GM19043 (cell line): ENCODE results near the gene ABCC5.
"Not testable (repeated sequence)": the region's sequence is repeated elsewhere in the genome, so short reads cannot be mapped to it uniquely, and the experiment has no call there.

Source experiments
- ATAC-seq: cut with Tn5 transposase; IDR thresholded peaks from one replicate; pipeline ENCODE4 v1.9.1; 2021; ENCODE audit warnings: low read depth; ENCODE audit not compliant: unreplicated experiment

The ABCC5 gene

DNA sequence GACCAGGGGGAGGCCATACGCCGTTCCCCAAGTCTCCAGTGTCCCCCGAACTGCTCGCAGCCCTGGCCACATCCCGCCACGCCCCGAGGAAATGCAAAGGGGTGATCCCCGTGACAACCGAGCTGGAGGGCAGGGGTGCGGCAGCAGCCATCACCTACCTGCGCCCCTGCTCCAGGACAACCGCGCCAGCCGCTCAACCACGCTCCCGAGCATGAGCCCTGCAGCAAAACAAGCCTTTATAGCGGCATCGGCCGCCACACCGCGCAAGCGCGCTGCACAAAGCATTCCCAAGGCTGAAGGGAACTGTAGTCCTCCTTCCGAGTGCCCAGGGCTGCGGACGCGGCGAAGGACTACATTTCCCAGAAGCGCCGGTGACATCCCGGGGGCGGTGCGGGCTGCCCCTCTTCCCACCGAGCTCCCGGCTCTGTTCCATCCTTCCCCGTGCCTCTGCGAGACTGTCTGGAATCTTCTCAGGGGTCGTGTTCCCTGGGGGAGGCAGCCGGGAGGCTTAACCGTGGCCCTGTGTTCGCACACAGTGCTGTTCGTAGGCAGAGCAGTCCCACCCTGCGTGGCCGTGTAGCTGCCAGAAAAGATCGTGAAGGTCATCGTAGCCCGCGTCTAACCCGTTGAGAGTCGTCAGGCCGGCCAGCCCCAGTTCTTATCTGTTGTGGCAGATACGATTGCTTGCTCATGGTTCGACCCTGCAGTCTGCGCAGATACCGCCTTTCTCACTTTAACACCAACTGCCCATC lies at the start of gene ABCC5:
TSS of gene ABCC5 (minus strand) at position 213 of the 752 bp plus-strand sequence. CDS start 3,492 bp downstream, outside the sequence.
- ATAC-seq: peak; percentile 96

GRCh38 chr3:184066211-184066610 lies 48.5 kb upstream of the ABCC5 start:
- no peak for ATAC-seq

- no peak for ATAC-seq
Measured at GRCh38 chr3:184062637-184063036, 45.0 kb upstream of the ABCC5 start.

DNA sequence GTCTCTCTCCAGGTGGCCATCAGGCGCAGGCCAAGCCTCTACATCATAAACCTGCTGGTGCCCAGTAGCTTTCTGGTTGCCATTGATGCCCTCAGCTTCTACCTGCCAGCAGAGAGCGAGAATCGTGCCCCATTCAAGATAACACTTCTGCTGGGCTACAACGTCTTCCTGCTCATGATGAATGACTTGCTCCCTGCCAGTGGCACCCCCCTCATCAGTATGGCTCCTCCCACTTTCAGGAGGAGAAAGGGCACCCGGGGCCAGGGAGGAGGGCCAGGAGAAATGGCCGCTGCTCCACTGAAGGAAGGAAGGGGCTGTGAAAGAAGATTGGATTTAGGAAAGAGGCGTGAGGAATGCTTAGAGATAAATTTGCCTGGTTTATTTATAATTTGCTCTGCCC lies 41.7 kb upstream of the ABCC5 start:
- ATAC-seq: no peak

- ATAC-seq: no peak
Measured at GRCh38 chr3:184058029-184058428, 40.3 kb upstream of the ABCC5 start.

DNA sequence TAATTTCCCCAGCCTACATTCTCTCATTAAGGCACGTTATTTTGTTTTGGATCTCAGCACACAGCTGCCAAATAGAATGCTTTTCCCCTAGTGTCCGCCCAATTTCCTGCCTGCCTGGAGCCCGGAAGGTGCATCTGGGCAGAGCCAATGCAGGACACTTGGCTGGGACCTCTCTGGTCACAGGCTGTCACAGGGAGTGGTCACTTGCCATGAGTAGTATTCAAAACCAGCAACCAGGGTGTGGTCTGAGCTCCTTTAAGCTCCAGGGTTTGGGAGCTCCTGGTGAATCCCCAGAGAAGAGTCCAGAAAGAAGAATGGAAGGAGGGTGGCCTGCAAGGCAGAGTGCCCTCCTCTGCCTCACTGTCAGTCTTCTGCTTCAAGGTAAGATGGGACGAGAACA lies 35.1 kb upstream of the ABCC5 start, which contains the start of gene HTR3C:
TSS of gene HTR3C (plus strand) at position 281 of the 400 bp plus-strand sequence. CDS start at position 315, 34 bp downstream.
- no peak for ATAC-seq

DNA sequence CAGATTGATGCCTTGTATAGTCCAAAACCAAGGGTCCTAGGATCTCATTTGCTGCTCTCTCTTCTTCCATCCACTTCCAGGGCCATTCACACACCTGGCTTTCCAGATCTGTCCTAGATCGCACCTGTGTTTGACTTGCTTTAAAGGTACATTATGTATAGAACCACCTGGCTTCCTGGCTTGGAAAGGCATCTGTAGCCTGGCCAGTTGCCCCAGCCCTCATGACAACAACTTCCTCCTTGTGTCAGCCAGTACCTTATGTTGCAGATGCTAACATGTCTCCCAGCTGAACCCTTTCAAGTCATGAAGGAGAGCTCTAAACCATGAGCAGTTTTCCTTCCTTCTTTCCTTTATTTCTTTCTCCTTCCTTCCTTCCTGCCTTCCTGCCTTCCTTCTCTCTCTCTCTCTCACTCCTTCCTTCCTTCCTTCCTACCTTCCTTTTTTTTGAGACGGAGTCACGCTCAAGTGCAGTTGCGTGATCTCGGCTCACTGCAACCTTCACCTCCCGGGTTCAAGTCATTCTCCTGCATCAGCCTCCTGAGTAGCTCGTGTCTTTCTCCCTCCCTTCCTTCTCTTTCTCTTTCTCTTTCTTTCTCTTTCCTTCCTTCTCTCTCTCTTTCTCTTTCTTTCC lies 32.6 kb upstream of the ABCC5 start:
- no peak for ATAC-seq

GRCh38 chr3:184045995-184046394 lies 28.3 kb upstream of the ABCC5 start:
- no peak for ATAC-seq

- no peak for ATAC-seq
Measured at GRCh38 chr3:184042617-184043016, 24.9 kb upstream of the ABCC5 start.

- no peak for ATAC-seq
Measured at GRCh38 chr3:184040010-184040409, 22.3 kb upstream of the ABCC5 start.

- ATAC-seq: no peak
Measured at GRCh38 chr3:184039414-184039813, 21.7 kb upstream of the ABCC5 start.

DNA sequence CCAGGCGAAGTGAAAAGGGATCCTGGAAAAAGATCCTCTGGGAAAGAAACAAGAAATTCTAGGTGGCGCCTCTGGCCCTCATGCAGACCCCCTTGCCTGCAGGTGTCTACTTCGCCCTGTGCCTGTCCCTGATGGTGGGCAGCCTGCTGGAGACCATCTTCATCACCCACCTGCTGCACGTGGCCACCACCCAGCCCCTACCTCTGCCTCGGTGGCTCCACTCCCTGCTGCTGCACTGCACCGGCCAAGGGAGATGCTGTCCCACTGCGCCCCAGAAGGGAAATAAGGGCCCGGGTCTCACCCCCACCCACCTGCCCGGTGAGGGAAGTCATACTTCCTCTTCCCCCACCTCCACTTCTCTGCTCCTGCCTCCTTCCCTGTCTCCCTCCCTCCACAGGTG lies 20.6 kb upstream of the ABCC5 start:
- not testable (repeated sequence) for ATAC-seq

DNA sequence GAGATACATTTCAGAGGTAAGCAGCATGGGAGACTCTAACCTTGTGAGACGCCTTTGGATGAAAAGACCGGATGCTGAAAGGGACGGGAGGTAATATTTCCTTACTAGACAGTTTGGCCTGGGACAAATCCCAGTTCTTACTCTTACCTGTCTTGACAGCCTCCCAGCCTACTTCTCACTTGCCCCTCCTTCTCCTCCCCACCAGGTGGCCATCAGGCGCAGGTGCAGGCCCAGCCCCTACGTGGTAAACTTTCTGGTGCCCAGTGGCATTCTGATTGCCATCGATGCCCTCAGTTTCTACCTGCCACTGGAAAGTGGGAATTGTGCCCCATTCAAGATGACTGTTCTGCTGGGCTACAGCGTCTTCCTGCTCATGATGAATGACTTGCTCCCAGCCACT lies 20.1 kb upstream of the ABCC5 start:
- no peak for ATAC-seq

DNA sequence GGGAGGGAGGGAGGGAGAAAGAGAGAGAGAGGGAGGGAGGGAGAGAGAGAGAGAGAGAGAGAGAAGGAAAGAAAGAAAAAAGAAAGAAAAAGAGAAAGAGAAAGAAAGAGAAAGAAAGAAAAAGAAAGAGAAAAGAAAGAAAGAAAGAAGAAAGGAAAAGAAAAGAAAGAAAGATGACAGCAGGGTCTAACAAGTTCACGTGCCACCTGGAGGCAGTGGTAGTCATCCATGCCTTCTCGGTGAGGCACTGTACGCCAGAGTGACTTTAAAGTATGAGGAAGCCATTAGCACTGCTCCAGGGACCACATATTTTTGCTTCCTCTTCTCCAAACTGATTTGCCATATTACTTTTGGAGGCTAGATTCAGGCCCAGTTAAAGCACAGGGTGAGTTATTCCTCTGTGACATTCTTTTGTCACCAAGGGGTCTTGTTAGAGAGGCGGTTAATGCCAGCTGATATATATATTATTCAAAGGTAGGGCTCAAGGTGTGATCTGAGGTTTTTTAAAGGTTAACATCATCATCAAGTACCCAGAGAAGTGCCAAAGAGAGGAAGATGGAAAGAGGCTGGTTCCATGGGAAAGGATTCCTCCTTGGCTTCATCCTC lies 13.6 kb upstream of the ABCC5 start, which contains the start of gene HTR3D:
TSS of gene HTR3D (plus strand) at position 556 of the 606 bp plus-strand sequence. CDS start at position 556, 0 bp downstream.
- no peak for ATAC-seq

- no peak for ATAC-seq
Measured at GRCh38 chr3:184030536-184030935, 12.9 kb upstream of the ABCC5 start.

GRCh38 chr3:184029443-184029842 lies 11.8 kb upstream of the ABCC5 start:
- ATAC-seq: no peak

DNA sequence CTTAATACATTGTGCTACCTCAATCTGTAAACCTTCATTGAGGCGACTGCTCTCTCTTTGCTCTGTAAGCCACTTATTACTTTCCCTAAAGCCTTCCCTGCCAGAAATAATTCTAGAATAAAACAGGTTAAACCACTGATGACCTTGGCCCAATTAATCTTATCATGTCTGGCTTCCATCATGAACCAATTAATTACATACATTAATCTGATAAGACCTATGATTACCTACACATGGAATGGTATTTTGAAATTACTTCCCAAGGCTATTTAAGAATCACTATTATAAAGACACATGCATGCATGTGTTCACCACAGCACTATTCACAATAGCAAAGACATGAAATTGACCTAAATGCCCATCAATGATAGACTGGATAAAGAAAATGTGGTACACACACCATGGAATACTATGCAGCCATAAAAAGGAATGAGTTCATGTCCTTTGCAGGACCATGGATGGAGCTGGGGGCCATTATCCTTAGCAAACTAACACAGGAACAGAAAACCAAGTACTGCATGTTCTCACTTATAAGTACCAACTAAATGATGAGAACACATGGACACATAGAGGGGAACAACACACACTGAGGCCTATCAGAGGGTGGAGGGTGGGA lies 10.7 kb upstream of the ABCC5 start:
- ATAC-seq: not testable (repeated sequence)

DNA sequence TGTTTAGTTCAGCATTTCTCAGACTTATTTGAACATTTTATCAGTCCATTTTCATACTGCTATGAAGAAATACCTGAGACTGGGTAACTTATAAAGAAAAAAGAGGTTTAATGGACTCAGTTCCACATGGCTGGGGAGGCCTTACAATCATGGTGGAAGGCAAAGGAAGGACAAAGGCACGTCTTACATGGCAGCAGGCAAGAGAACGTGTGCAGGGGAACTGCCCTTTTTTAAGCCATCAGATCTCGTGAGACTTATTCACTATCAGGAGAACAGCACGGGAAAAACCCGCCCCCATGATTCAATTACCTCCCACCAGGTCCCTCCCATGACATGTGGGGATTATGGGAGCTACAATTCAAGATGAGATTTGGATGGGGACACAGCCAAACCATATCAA lies 7.6 kb upstream of the ABCC5 start:
- not testable (repeated sequence) for ATAC-seq

DNA sequence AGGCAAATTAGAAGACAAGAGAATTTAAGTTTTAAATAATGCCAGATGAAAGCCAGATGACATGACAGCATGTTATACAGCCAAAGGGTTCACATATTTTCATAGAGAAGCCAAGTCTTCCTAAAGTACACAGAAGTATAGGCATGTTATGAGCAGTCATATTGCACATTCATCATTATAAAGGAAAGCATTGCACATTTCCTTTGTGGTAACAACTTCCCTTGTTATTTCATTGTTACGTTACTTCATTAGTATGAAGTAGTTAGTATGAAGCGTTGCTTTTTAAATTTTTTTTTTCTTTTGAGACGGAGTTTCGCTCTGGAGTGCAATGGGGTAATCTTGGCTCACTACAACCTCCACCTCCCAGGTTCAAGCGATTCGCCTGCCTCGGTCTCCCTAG lies 4.6 kb upstream of the ABCC5 start:
- ATAC-seq: no peak

DNA sequence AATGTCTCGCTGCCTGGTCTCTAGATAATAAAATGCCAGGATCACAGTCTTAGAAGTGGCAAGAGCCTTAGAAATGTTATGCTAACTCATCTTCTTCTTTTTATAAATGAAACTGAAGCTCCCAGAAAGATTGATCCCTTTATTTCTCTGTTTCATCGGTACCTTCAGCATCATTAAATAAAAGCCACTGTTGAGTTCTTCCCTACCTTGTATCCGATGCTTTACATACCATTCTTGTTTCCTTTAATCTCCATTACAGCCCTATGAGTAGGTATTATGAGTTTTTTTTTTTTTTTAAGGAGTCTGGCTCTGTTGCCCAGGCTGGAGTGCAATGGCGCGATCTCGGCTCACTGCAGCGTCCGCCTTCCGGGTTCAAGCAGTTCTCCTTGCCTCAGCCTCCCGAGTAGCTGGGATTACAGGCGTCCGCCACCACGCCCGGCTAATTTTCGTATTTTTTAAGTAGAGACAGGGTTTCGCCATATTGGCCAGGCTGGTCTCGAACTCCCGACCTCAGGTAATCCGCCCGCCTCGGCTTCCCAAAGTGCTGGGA lies 815 bp upstream of the ABCC5 start:
- ATAC-seq: no peak
